ENCODE measurements around the gene VWA1. TPM values are rescaled to one million over a fixed set of nuclear protein-coding genes. Genes with fewer than 3 reads are reported as not detected.

Gene VWA1
- 100 to 1,000 TPM; 142 to 261 (median 161) TPM for total RNA-seq

- TF ChIP-seq, protein P1, sequence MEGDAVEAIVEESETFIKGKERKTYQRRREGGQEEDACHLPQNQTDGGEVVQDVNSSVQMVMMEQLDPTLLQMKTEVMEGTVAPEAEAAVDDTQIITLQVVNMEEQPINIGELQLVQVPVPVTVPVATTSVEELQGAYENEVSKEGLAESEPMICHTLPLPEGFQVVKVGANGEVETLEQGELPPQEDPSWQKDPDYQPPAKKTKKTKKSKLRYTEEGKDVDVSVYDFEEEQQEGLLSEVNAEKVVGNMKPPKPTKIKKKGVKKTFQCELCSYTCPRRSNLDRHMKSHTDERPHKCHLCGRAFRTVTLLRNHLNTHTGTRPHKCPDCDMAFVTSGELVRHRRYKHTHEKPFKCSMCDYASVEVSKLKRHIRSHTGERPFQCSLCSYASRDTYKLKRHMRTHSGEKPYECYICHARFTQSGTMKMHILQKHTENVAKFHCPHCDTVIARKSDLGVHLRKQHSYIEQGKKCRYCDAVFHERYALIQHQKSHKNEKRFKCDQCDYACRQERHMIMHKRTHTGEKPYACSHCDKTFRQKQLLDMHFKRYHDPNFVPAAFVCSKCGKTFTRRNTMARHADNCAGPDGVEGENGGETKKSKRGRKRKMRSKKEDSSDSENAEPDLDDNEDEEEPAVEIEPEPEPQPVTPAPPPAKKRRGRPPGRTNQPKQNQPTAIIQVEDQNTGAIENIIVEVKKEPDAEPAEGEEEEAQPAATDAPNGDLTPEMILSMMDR (IDR thresholded peaks at IDR 0.05) = peak in 1 of 5 experiments; percentile 14
- TF ChIP-seq EP300 (IDR thresholded peaks at IDR 0.05) = peak in 1 of 2 donors; percentile 48
- peak in 1 of 2 donors; percentile 53 for TF ChIP-seq POLR2A (IDR thresholded peaks at IDR 0.05)
- H3K27ac ChIP-seq = peak within 1 kb of the TSS; percentile 49 to 99 (median 86)
- H3K36me3 ChIP-seq = peaks cover 0 to 17% (median 0%) of the 10 kb centered on the region in 3 donors
- H3K4me3 ChIP-seq = peak within 1 kb of the TSS; percentile 45 to 72 (median 56)
- H3K4me1 ChIP-seq = peaks cover 10 to 93% (median 69%) of the 10 kb centered on the region in 4 donors
- peak in 1 of 2 donors; percentile 52 for DNase-seq (ENCODE audit: low spot score in 2 of 2)
- H3K9me3 ChIP-seq = no peaks in the 10 kb centered on the region
- WGBS, 2 donors = 14 to 38% methylated on average over 11 to 39 of the region's 89 CpGs
- H3K27me3 ChIP-seq = peaks cover 0 to 6% of the 10 kb centered on the region in 2 donors
Measured at GRCh38 chr1:1435106-1435903, at the start of gene VWA1. TSS of gene VWA1 (plus strand) at chr1:1435690. CDS start at chr1:1435749, 59 bp downstream.

DNA sequence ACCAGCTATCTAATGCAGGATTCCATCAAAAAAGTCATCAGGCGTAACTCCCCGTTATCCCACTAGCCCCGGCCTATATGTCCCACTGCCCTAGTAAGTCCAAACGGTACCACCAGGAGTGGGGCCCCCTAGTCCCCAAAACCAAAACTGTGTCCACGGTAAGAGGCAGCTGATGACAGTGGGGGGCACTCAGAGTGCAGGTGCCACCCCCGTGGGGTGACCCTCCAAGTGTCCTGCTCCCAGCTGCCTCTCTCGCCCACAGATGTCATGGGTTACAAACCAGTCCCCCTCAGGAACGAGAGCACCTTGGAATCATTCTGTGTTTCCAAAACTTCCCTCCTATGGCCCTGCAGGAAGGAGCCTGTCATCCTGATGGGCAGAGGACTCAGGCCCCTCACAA, 49.6 kb upstream of the VWA1 start:
- H3K4me1 ChIP-seq = no peaks in the 10 kb centered on the region
- H3K27me3 ChIP-seq = no peaks in the 10 kb centered on the region
- no peak for DNase-seq (ENCODE audit: low spot score in 2 of 2)
- no peak overlapping the region for H3K4me3 ChIP-seq
- WGBS, 2 donors = 89 to 93% methylated on average over 7 to 8 of the region's 8 CpGs
- no peaks in the 10 kb centered on the region for H3K9me3 ChIP-seq
- no peak for TF ChIP-seq POLR2A (IDR thresholded peaks at IDR 0.05)
- H3K36me3 ChIP-seq = peaks cover 8 to 86% (median 50%) of the 10 kb centered on the region in 3 donors
- no peak overlapping the region for H3K27ac ChIP-seq

DNA sequence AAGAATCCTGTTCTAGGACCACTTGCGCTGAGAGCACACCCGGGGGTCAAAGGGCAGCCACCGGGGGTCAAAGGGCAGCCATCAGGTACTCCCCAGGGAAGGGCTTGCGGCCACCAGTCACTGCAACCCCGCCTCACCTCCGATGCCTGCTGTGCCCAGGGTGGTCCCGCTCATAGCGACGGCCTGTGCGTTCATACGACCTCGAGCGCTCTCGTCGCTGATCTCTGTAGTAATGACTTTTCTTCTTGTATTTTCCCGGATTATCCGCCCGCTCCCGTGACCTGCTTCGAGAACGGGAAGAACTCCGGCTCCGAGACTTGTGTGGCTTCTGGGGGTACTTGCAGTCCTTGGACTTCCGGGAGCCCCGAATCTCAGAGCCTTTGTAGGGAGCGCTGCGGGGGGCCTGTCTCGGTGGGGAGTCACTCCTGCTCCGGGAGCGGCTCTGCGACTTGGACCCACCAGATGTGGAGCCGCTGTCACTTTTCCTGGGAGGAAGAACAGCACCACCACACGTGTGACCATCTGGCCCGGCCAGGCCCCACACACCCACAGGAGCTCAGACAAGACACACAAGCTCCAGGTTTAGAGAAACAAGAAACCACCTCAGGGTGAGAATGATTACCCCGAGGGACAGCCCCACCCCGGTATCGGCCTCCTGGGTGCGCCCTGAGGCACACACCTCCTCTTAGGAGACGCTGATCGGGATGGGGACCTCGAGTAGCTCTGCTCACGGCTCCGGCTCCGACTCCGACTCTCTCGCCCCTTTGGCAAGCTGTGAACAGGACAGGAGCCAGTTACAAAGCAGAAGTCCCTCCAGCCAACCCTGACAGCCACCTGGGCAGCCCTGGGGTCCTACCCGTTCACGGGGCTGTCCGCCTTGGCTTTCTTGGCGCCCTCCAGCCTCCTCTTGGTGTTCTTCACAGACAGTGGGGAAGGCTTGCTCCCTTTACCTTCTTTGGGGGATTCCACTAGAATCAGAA, 48.1 kb upstream of the VWA1 start:
- Histone ChIP-seq H3K27me3 (no peaks in the 10 kb centered on the region), H3K36me3 (peaks cover 8 to 93% (median 61%) of the 10 kb centered on the region in 3 donors), H3K4me1 (no peaks in the 10 kb centered on the region), H3K4me3 (no peak overlapping the region), H3K9me3 (no peaks in the 10 kb centered on the region), H3K27ac (no peak overlapping the region)
- DNase-seq (ENCODE audit: low spot score in 2 of 2) = no peak
- TF ChIP-seq POLR2A (IDR thresholded peaks at IDR 0.05) = no peak
- TF ChIP-seq, protein P1 (IDR thresholded peaks at IDR 0.05) = no peak
- WGBS, 2 donors = 95 to 96% methylated on average over 49 to 50 of the region's 50 CpGs

- Histone ChIP-seq H3K36me3 (peaks cover 8 to 99% (median 64%) of the 10 kb centered on the region in 3 donors), H3K27me3 (no peaks in the 10 kb centered on the region), H3K4me1 (no peaks in the 10 kb centered on the region), H3K4me3 (no peak overlapping the region), H3K27ac (no peak overlapping the region), H3K9me3 (no peaks in the 10 kb centered on the region)
- TF ChIP-seq, protein P1 (IDR thresholded peaks at IDR 0.05) = no peak
- no peak for TF ChIP-seq EP300 (IDR thresholded peaks at IDR 0.05)
- no peak for TF ChIP-seq POLR2A (IDR thresholded peaks at IDR 0.05)
- DNase-seq (ENCODE audit: low spot score in 2 of 2) = no peak
- WGBS, 2 donors = 94 to 97% methylated on average over 16 of the region's 16 CpGs
Measured at GRCh38 chr1:1388078-1388472, 47.4 kb upstream of the VWA1 start.

DNA sequence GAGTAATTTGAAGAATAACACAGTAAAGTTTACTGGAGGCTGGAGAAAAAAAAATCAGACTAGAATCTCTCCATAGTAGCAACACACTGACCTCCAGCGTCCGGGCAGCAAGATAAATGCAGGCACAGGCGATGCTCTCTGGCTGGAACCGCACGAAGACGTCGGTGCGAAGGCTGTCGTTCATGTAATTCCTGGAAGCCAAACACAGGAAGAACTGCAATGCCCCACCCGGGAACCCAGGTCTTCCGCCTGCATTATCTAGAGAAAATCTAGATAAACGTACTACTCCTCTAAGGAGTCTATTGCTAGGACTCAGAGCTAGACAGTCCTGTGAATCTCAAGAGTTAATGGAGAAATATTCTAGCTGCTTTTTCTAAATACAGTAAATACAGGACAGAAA, 44.8 kb upstream of the VWA1 start:
- Histone ChIP-seq H3K9me3 (no peaks in the 10 kb centered on the region), H3K4me3 (no peak overlapping the region), H3K27ac (no peak overlapping the region), H3K36me3 (peaks cover 8 to 100% (median 82%) of the 10 kb centered on the region in 3 donors), H3K27me3 (no peaks in the 10 kb centered on the region), H3K4me1 (peaks cover 0 to 3% (median 0%) of the 10 kb centered on the region in 4 donors)
- WGBS, 2 donors = 87 to 88% methylated on average over 12 of the region's 12 CpGs
- no peak for DNase-seq (ENCODE audit: low spot score in 2 of 2)
- TF ChIP-seq, protein P1 (IDR thresholded peaks at IDR 0.05) = no peak
- TF ChIP-seq POLR2A (IDR thresholded peaks at IDR 0.05) (no peak), EP300 (IDR thresholded peaks at IDR 0.05) (no peak)

Data from tibial nerve (tissue), 4 donors.